Cardiac muscle cell (in vitro differentiated cells and primary cell): Measurements from ENCODE around the gene ARL11. TPM values are rescaled to one million over a fixed set of nuclear protein-coding genes. Genes with fewer than 3 reads are reported as not detected.
A peak's percentile ranks its signal among the peaks of the same experiment; 100 is the strongest.

Experiments
- DNase-seq, 2 donors: peaks; one replicate each; pipeline versions ENCODE4 v3.0.0 to v3.0.0-alpha.2; 2010 to 2017; ENCODE audit warnings: low read depth in 1 of 2, low spot score in 1 of 2
- H3K27ac ChIP-seq: fragments of 200-600 bp; sonication (generic); 2 replicates; pipeline ENCODE4 v1.5.1; 2016
- H3K27me3 ChIP-seq: fragments of 200-600 bp; sonication (generic); 2 replicates; pipeline ENCODE4 v1.6.0; 2016; ENCODE audit warnings: control low read depth
- H3K36me3 ChIP-seq: fragments of 200-600 bp; sonication (generic); 2 replicates; pipeline ENCODE4 v1.5.1; 2016; ENCODE audit warnings: control low read depth
- H3K4me1 ChIP-seq: fragments of 200-600 bp; sonication (generic); 2 replicates; pipeline ENCODE4 v1.8.1; 2017; ENCODE audit warnings: low read depth, mild to moderate bottlenecking, mixed run types
- H3K4me3 ChIP-seq: fragments of 200-600 bp; sonication (generic); 2 replicates; pipeline ENCODE4 v1.5.1; 2016; ENCODE audit warnings: mild to moderate bottlenecking
- H3K9me3 ChIP-seq: fragments of 200-600 bp; sonication (generic); 2 replicates; pipeline ENCODE4 v1.5.1; 2017; ENCODE audit warnings: low read depth, mild to moderate bottlenecking, control low read depth
- CTCF ChIP-seq: IDR thresholded peaks from 2 replicates; pipeline ENCODE4 v1.5.1; 2012; ENCODE audit warnings: low read depth, mild to moderate bottlenecking, low read length
- polyA plus RNA-seq: library from polyadenylated mRNA; unstranded; fragments of >200 nt; fragmentation: Nextera tagmentation; extraction: Ambion mirVana; gene quantifications from 2 replicates; pipeline ENCODE4 v1.2.1, GENCODE V29; 2016
- total RNA-seq: library from RNA; depleted of rRNA; stranded (reverse); fragments of >200 nt; gene quantifications from 2 replicates; pipeline ENCODE4 v1.2.3, GENCODE V29; 2016

Gene ARL11
- total and polyA plus RNA-seq, 2 experiments from 2014 or later, result 0.21 TPM

DNA sequence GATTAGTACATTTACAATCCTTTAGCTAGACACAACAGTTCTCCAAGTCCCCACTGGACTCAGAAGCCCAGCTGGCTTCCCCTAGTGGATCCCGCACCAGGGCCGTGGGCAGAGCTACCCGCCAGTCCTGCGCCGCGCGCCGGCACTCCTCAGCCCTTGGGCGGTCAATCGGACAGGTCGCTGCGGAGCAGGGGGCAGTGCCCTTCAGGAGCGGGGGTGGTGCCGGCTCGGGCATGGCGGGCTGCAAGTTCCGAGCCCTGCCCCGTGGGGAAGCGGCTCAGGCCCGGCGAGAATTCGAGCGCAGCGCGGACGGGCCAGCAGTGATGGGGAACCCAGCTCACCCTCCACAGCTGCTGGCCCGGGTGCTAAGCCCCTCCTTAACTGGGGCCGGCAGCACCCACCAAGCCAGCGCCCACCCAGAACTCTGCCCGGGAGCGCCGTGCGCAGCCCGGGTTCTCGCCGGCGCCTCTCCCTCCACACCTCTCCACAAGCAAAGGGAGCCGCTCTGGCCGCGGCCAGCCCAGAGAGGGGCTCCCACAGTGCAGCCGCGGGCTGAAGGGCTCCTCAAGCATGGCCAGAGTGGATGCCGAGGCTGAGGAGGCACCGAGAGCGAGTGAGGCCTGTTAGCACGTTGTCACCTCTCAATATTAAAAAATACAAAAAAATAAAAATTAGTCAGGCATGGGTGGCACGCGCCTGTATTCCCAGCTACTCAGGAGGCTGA is 50.0 kb downstream of the ARL11 start:
- H3K4me1 ChIP-seq, result no peaks in the 10 kb centered on the region
- H3K27ac ChIP-seq, result no peak overlapping the region
- H3K4me3 ChIP-seq, result no peak overlapping the region
- DNase-seq, result no peak
- H3K36me3 ChIP-seq, result no peaks in the 10 kb centered on the region
- TF ChIP-seq CTCF, result no peak
- no peaks in the 10 kb centered on the region for H3K9me3 ChIP-seq
- no peaks in the 10 kb centered on the region for H3K27me3 ChIP-seq

DNA sequence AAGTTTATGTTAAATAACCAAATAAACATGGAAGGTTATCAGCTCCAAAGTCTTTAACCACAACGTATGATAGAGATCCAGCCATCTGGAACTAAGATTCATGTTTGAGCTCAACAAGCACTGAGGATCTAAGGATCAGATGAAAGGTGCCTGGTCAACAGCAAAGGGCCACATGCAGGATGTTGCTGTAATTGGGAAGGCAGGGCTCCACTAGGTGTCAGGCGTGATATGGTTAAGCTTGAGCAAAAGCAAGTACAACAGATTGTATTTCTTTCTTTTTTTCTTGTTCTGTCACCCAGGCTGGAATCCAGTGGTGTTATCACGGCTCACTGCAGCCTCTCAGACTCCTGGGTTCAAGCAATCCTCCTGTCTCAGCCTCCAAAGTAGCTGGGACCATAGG is 50.9 kb downstream of the ARL11 start:
- H3K9me3 ChIP-seq, result no peaks in the 10 kb centered on the region
- no peaks in the 10 kb centered on the region for H3K4me1 ChIP-seq
- no peak overlapping the region for H3K27ac ChIP-seq
- H3K4me3 ChIP-seq, result no peak overlapping the region
- no peaks in the 10 kb centered on the region for H3K36me3 ChIP-seq
- DNase-seq, result peak in 1 of 2 donors; percentile 30
- peak; percentile 13 for TF ChIP-seq CTCF
- H3K27me3 ChIP-seq, result no peaks in the 10 kb centered on the region

DNA sequence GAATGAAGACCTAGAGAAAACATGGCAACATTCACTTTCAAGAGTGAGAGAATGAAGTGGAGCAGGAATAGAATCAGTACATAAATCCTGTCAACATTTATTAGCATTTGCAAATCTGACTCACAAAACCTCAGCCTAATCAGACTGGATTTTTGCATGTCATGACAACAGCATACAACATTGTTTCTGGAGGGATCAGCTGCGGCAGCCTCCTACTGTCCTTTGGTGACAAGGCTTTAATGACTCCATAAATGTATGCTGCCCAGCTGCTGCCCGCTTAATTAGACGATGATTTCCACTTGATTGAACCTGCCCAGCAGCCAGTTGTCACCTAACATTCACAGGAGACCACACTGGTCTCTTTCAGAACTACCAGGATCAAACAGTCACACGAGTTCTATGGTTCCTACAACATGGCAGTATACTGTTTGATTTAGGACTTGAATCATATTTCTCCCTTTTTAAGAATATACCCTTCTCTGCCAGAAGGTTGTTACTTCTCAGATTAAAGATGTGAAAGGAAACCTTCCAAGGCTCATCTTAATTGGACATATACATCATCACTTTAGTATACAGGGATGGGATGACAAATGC is 53.6 kb downstream of the ARL11 start:
- Histone ChIP-seq H3K36me3 (peaks cover 3% of the 10 kb centered on the region), H3K4me3 (no peak overlapping the region), H3K27ac (no peak overlapping the region), H3K4me1 (no peaks in the 10 kb centered on the region), H3K27me3 (no peaks in the 10 kb centered on the region), H3K9me3 (no peaks in the 10 kb centered on the region)
- no peak for TF ChIP-seq CTCF
- DNase-seq, result peak in 1 of 2 donors; percentile 12

Other genes starting within 250 kb of the ARL11 start
- gene CAB39L, start 184.4 kb upstream of the ARL11 start, total RNA-seq, result 25.5 TPM in 2 replicates
- gene CAB39L, start 184.4 kb upstream of the ARL11 start, polyA plus RNA-seq, result 22.3 and 25.9 TPM in 2 replicates
- 7.5 and 9.1 TPM in 2 replicates for gene SETDB2, start 184.2 kb upstream of the ARL11 start, total RNA-seq
- 12.4 and 17.1 TPM in 2 replicates for gene SETDB2, start 184.2 kb upstream of the ARL11 start, polyA plus RNA-seq
- gene PHF11, start 132.6 kb upstream of the ARL11 start, total RNA-seq, result 3.7 and 4.8 TPM in 2 replicates
- gene PHF11, start 132.6 kb upstream of the ARL11 start, polyA plus RNA-seq, result 9.5 and 11.8 TPM in 2 replicates
- gene RCBTB1, start 42.9 kb upstream of the ARL11 start, total RNA-seq, result 15.2 and 15.4 TPM in 2 replicates
- 16.5 and 17.2 TPM in 2 replicates for gene RCBTB1, start 42.9 kb upstream of the ARL11 start, polyA plus RNA-seq
- 79.8 and 104 TPM in 2 replicates for gene EBPL, start 63.0 kb downstream of the ARL11 start, total RNA-seq
- gene EBPL, start 63.0 kb downstream of the ARL11 start, polyA plus RNA-seq, result 75.1 and 105 TPM in 2 replicates
- 23.8 and 24.1 TPM in 2 replicates for gene KPNA3, start 164.2 kb downstream of the ARL11 start, total RNA-seq
- 32.6 and 37.9 TPM in 2 replicates for gene KPNA3, start 164.2 kb downstream of the ARL11 start, polyA plus RNA-seq